ENCODE measurements around the gene GNA14.

DNA sequence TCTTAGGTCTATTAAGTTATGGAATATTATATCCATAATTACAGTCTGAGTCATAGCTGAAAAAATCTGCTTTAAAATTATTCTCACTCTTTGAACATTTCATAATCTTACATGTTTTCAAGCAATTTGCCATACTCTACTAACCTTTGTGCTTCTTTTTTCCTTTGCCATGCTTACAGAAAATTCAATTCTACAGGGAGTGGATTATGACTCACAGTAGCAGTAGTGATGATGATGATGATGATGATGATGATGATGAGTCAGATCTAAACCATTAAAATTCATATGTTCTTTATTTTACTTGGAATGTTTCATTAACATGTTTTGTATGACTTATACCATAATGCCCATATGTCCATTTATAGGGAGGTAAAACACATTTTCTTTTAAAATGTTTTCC lies 263.7 kb downstream of the GNA14 start:
- TF ChIP-seq YY1 (IDR thresholded peaks at IDR 0.05; ENCODE audit: insufficient read depth, insufficient read length), result no peak
- no peak for TF ChIP-seq ZNF274 (IDR thresholded peaks at IDR 0.05; ENCODE audit: low read depth, low read length)
